GM21423 (cell line): Measurements from ENCODE around the gene SLC25A1.

ENCODE experiments used
- ATAC-seq: cut with Tn5 transposase; IDR thresholded peaks from one replicate; pipeline ENCODE4 v1.9.1; 2021; ENCODE audit warnings: mild to moderate bottlenecking, moderate library complexity; ENCODE audit not compliant: unreplicated experiment

The SLC25A1 gene

GRCh38 chr22:19182472-19183157 lies 4.1 kb upstream of the SLC25A1 start:
- ATAC-seq: no peak

- no peak for ATAC-seq
These were observed 3.4 kb upstream of the SLC25A1 start for GRCh38 chr22:19181786-19182471.

- no peak for ATAC-seq
These were observed 2.3 kb upstream of the SLC25A1 start for GRCh38 chr22:19180740-19181410.

DNA sequence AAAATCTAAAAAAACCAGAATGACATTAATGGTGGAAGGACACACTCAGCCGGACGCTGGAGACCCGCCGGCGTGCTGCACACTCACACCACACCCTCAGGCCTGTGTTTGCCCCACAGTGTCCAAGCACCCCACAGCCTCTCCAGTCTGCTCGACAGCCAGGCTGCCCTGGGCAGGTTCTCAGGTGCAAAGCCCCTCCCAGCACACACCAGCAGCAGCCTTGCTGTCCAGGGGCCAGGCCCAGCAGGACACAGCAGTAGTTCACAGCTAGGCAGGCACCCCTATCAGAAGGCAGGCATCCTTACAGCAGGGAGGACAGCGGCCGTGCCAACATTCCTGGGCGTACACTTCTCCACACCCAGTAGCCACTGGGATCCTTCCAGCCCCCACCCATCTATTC lies 1.7 kb upstream of the SLC25A1 start:
- no peak for ATAC-seq

- no peak for ATAC-seq
These were observed 1.0 kb upstream of the SLC25A1 start for GRCh38 chr22:19179497-19180048.

DNA sequence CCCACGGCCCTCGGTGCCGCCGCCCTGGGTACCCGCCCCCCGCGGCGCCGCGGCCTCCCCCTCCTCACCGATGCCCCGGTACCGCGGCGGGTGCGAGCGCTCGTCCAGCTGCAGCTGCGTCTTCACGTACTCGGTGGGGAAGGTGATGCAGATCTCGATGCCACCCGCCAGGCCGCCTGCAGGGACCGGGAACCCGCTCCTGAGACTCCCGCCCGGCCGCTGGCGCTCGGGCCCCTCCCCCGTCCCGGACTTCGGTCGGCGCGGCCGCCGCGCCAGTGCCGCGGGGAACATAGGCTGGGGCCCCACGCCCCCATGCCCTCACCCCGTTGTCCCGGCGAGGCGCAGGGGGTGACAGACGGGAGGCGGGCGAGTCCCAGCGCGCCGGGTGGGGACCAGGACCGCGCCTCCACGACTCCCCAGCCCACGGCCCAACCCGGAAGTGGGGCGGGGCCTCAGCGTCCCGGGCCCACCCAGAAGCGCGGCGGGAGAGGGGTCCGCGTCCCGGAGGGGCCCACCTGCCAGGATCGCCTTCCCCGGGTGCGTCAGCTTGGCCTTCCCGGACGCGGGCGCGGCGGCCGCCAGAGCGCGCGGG lies 375 bp downstream of the SLC25A1 start:
- peak; percentile 27 for ATAC-seq

- ATAC-seq: no peak
These were observed 1.1 kb downstream of the SLC25A1 start for GRCh38 chr22:19177164-19178064.

- no peak for ATAC-seq
These were observed 1.8 kb downstream of the SLC25A1 start for GRCh38 chr22:19176732-19177131.

DNA sequence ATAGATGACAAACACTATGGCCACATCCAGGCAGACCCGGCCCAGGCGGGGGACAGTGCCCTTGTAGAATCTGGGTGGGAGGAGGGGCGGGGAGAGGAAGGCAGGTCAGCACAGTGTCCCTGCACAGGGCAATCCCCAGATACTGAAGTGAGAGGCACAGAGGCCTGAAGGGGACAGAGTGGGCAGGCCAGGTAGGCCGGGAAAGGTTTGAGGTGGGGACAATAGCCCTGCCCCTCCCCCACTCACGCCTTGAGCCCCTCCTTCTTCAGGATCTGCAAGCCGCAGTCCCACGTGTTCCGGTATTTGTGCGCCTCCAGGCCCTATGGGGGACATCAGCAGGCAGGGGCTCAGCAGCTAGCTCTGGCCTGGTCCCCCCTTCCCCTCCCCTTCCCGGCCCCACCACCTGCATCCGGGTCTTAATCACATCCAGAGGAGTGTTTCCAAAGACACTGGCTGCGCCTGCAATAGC lies 2.3 kb downstream of the SLC25A1 start:
- no peak for ATAC-seq

DNA sequence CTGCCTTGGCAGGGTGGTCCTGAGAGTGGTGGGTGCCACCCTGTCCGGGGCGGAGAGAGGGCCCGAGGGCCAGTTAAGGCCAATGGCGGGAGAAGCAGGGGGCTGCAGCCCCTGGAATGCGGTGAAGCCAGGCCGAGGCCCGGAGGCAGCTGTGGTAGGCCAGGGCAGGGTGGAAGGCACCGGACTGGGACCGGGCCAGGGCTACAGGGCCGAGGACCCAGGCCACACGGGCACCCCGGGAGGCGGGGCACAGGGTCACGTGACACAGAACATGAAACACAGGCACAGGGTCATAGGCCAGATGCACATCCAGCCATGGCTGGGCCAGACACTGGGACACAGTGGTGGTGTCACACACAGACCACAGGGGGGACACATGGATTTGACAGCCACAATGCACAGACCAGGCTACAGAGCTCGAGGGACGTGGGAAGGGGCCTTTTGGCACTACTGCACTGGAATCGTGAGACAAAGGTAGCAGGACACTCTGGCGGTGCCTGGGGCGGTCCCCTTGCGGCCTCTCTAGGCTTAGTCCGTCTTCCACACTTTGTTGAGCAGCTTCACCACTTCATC lies 2.8 kb downstream of the SLC25A1 start:
- no peak for ATAC-seq

- ATAC-seq: no peak
These were observed 3.4 kb downstream of the SLC25A1 start for GRCh38 chr22:19175026-19175601.

- no peak for ATAC-seq
These were observed 4.2 kb downstream of the SLC25A1 start for GRCh38 chr22:19174106-19175025.

DNA sequence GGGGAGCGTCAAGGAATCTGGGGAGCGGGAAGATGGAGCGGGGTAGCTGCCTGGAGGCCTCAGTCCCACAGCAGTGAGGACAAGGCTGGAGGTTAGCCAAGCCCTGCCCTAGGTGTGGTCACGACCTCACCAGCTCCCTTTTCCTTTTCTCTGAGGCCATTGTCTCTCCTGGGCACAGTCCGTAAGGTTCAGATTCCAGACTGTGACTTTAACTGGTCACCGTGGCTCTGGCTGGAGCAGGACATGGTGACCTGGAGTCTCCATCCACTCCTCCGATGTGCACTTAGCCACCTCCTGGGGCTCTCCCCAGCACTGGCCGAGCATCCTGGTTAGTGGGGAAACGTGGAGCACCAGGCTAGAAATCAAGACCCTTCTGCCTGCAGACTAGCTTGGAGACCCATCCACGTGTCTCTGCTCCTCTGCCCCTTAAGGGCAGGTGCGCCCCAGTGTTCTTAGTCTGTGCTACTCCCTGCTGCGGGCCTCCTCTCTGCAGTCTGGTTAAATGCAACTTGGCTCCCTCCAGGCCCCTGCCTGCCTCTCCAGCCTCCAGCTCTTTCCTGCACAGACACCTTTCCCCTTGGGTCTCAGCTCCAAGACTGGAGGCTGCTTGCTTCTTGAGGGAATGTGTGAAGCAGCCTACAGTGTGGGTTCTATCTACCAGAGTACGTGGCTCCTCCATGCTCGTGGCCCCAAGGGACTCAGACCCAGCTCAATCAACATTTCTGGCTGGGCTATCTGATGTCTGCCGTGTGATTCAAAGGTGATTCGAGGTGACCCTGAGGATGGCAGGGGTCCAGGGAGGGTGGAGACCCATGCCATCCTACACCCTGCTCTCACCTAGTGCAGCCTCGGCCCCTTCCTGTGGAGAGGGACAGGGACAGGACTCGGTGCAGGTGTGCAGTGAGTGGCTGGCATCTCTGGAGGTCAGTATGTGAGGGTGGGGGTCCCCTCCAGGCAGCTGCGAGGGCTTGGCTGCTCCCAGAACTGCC lies 5.2 kb downstream of the SLC25A1 start:
- no peak for ATAC-seq

DNA sequence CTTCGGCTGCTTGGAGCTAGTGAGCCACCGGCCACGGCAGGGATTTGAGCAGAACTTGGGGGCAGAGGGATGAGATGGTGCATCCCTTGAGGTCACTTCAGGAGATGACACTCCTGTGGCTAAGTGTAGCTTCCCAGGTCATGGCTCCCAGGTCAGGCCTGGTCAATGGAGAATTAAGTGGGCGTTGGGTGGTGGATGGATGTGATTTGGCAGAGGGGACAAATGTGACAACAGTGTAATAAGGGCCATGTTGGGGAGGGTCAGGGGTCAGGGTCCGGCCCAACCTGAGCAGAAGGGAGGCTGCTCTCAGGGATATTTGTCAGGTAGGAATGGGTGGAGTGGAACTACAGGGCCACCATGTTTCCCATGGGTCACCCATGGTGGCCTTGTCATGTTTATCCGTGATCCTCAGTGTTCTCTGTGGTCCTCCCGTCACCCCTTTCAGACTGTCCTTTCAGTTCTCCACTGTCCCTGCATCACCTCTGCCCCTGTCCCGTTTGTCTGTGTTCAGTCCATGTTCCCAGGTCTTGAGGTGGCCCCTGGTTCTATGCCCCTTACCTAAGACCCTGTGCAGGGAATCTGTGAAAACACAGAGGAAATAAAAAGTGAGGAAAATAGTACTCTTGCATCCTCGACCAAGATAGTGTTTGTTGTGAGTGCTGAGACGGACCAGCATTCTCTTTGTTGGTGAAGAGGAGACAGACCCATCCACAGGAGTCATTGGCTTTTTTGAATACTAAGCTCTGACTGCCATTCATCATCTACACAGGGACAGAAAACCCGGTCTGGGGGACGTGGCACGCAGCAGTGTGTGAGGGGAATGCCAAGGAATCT lies 6.1 kb downstream of the SLC25A1 start:
- no peak for ATAC-seq

- no peak for ATAC-seq
These were observed 8.6 kb downstream of the SLC25A1 start for GRCh38 chr22:19169947-19170318.
